ENCODE measurements around the gene C3orf22. TPM values are rescaled to one million over a fixed set of nuclear protein-coding genes. Genes with fewer than 3 reads are reported as not detected.

C3orf22 gene
- total RNA-seq, 2 experiments from 2014 or later, result not detected

DNA sequence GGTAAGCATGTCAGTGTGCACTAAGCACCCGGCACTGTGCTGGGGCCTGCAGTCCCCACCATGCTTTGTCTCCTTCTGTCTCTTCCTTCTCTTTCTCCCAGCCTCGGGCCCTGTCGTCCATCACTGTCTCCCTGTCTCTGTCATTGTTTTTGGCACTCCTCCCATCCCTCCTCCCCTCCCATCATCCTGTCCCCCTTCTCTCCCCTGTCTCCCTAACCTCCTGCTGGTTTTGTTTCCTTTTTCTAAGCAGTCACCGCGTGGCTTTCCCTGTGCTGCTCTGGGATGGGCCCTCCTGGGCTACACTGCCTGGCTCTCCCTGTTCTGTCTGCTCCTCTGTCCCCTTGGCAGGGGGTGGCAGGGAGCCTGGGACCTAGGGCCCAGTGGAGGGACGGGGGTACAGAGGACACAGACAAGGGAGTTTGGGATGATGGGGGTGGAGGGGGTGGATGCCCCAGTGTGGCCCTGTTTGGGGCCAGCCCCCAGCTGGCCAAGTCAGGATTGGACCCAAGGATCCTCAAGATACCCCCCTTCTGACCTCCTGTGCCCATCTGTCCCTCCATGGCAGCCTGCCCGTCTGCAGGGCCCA, 29.1 kb downstream of the C3orf22 start:
- no peaks in the 10 kb centered on the region for H3K9me2 ChIP-seq (ENCODE audit: insufficient read depth, low read length)
- no peak for DNase-seq (ENCODE audit: low spot score)
- intact Hi-C loops (cut with micrococcal nuclease; ENCODE audit: unreplicated experiment), result no loop called here
- no peak overlapping the region for H2AFZ ChIP-seq (ENCODE audit: low read length)
- H3K79me2 ChIP-seq (ENCODE audit: insufficient read depth, low read depth, low read length), result no peaks in the 10 kb centered on the region
- ChIA-PET POLR2A (no interaction called here), CTCF (ENCODE audit: unreplicated experiment) (no interaction called here)
- H3K4me1 ChIP-seq (ENCODE audit: insufficient read depth, low read length, poor library complexity, severe bottlenecking), result no peaks in the 10 kb centered on the region
- H4K20me1 ChIP-seq (ENCODE audit: insufficient read depth, low read length), result no peaks in the 10 kb centered on the region
- no peak overlapping the region for H3K27ac ChIP-seq (ENCODE audit: low read depth, low read length, poor library complexity, severe bottlenecking)
- TF ChIP-seq EZH2phosphoT487 (IDR thresholded peaks at IDR 0.05; ENCODE audit: borderline replicate concordance, low read depth, low read length), result no peak
- TF ChIP-seq, protein P1, sequence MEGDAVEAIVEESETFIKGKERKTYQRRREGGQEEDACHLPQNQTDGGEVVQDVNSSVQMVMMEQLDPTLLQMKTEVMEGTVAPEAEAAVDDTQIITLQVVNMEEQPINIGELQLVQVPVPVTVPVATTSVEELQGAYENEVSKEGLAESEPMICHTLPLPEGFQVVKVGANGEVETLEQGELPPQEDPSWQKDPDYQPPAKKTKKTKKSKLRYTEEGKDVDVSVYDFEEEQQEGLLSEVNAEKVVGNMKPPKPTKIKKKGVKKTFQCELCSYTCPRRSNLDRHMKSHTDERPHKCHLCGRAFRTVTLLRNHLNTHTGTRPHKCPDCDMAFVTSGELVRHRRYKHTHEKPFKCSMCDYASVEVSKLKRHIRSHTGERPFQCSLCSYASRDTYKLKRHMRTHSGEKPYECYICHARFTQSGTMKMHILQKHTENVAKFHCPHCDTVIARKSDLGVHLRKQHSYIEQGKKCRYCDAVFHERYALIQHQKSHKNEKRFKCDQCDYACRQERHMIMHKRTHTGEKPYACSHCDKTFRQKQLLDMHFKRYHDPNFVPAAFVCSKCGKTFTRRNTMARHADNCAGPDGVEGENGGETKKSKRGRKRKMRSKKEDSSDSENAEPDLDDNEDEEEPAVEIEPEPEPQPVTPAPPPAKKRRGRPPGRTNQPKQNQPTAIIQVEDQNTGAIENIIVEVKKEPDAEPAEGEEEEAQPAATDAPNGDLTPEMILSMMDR (conservative IDR thresholded peaks at IDR 0.05; ENCODE audit: low read length), result no peak
- no TSS peak for BruUV-seq (replicated peaks)
- H3K4me2 ChIP-seq (ENCODE audit: low read length), result no peak overlapping the region
- no peaks in the 10 kb centered on the region for H3K9me3 ChIP-seq (ENCODE audit: low read length)
- no peaks in the 10 kb centered on the region for H3K36me3 ChIP-seq (ENCODE audit: insufficient read depth, low read length)
- no peak overlapping the region for H3K4me3 ChIP-seq (ENCODE audit: low read depth, low read length, poor library complexity, severe bottlenecking)

DNA sequence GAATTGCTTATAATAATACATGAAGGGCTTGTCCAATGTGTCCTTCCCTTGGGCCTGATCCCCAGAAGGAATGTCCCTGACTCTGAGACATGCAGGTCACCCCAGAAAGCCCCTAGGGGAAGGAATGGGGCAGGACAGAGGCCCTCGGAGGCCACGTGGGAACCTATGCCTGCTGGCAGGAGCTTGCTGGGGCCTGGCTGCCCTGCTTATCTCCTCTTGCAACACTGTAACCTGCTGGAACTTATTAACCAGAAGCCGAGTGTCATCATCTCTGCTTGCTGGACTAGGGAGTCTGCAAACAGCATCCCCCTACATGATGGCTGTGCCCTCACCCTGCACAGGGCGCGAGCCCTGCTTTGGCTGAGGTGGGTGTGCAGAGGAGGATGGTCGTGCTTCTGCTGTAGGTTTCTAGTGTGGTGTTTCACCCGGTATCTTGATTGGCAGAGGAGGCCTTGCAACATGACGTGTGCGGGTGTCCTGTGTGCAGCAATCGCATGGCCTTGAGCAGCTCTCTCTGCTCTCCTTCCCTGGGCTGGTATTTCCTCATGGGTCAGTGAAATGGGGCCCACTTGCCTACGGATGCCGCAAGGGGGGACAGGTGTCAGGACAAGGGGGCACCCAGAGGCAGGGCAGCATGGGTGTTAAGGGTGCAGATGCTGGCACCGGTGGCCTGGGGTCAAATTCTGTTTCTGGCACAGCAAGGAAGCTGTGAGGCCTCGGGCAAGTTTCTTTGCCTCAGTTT, 29.8 kb downstream of the C3orf22 start:
- no TSS peak for BruUV-seq (replicated peaks)
- H3K4me3 ChIP-seq (ENCODE audit: low read depth, low read length, poor library complexity, severe bottlenecking), result no peak overlapping the region
- no peaks in the 10 kb centered on the region for H3K9me3 ChIP-seq (ENCODE audit: low read length)
- H3K9me2 ChIP-seq (ENCODE audit: insufficient read depth, low read length), result no peaks in the 10 kb centered on the region
- no peaks in the 10 kb centered on the region for H3K36me3 ChIP-seq (ENCODE audit: insufficient read depth, low read length)
- no peak for TF ChIP-seq EZH2phosphoT487 (IDR thresholded peaks at IDR 0.05; ENCODE audit: borderline replicate concordance, low read depth, low read length)
- TF ChIP-seq, protein P1 (conservative IDR thresholded peaks at IDR 0.05; ENCODE audit: low read length), result no peak
- no peak overlapping the region for H2AFZ ChIP-seq (ENCODE audit: low read length)
- no peak overlapping the region for H3K4me2 ChIP-seq (ENCODE audit: low read length)
- POLR2A ChIA-PET, result no interaction called here
- no peaks in the 10 kb centered on the region for H3K4me1 ChIP-seq (ENCODE audit: insufficient read depth, low read length, poor library complexity, severe bottlenecking)
- H4K20me1 ChIP-seq (ENCODE audit: insufficient read depth, low read length), result no peaks in the 10 kb centered on the region
- no peak overlapping the region for H3K27ac ChIP-seq (ENCODE audit: low read depth, low read length, poor library complexity, severe bottlenecking)
- no peak for DNase-seq (ENCODE audit: low spot score)
- H3K79me2 ChIP-seq (ENCODE audit: insufficient read depth, low read depth, low read length), result no peaks in the 10 kb centered on the region
- intact Hi-C loops (cut with micrococcal nuclease; ENCODE audit: unreplicated experiment), result no loop called here
- CTCF ChIA-PET (ENCODE audit: unreplicated experiment), result no interaction called here

DNA sequence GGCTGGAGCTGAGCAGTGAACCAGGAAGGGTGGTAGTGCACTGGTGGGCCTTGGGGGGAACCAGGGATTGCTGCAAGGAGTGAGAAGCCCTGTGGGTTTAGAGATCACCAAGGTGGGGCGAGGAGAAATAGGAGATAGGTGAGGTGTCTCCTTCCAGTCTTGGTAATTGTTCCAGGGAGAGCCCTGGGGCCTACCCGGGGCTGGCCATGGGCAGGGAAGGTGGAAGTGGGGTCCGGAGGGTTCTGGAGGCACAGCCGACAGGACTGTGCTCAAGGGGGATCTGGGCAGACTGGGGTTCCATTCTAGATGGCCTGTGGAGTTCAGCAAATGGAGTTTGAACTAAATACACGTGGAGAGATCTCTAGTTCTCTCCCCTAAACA, 30.3 kb downstream of the C3orf22 start:
- Histone ChIP-seq H3K9me3 (ENCODE audit: low read length) (no peaks in the 10 kb centered on the region), H3K9me2 (ENCODE audit: insufficient read depth, low read length) (no peaks in the 10 kb centered on the region), H3K4me1 (ENCODE audit: insufficient read depth, low read length, poor library complexity, severe bottlenecking) (no peaks in the 10 kb centered on the region), H4K20me1 (ENCODE audit: insufficient read depth, low read length) (no peaks in the 10 kb centered on the region), H3K36me3 (ENCODE audit: insufficient read depth, low read length) (no peaks in the 10 kb centered on the region), H3K79me2 (ENCODE audit: insufficient read depth, low read depth, low read length) (no peaks in the 10 kb centered on the region), H3K4me3 (ENCODE audit: low read depth, low read length, poor library complexity, severe bottlenecking) (no peak overlapping the region), H3K4me2 (ENCODE audit: low read length) (no peak overlapping the region), H2AFZ (ENCODE audit: low read length) (no peak overlapping the region), H3K27ac (ENCODE audit: low read depth, low read length, poor library complexity, severe bottlenecking) (no peak overlapping the region)
- no peak for DNase-seq (ENCODE audit: low spot score)
- TF ChIP-seq, protein P1 (conservative IDR thresholded peaks at IDR 0.05; ENCODE audit: low read length), result no peak
- no peak for TF ChIP-seq EZH2phosphoT487 (IDR thresholded peaks at IDR 0.05; ENCODE audit: borderline replicate concordance, low read depth, low read length)
- BruUV-seq (replicated peaks), result no TSS peak
- ChIA-PET POLR2A (no interaction called here), CTCF (ENCODE audit: unreplicated experiment) (interaction anchor here (0.6 kb wide), 1 partner anchor 284 kb away, joined by 4 read pairs; no protein-coding TSS in a partner anchor)
- intact Hi-C loops (cut with micrococcal nuclease; ENCODE audit: unreplicated experiment), result no loop called here
